Activated T-cell treated with anti-CD3 and anti-CD28 coated beads for 48 hours (primary cell): ENCODE data around the gene BMPR1A.
"Not testable (repeated sequence)": the region's sequence is repeated elsewhere in the genome, so short reads cannot be mapped to it uniquely, and the experiment has no call there.

ENCODE experiments used
- DNase-seq: peaks from one replicate; pipeline ENCODE4 v3.0.0-alpha.2; 2020; ENCODE audit warnings: low read depth

BMPR1A gene

DNA sequence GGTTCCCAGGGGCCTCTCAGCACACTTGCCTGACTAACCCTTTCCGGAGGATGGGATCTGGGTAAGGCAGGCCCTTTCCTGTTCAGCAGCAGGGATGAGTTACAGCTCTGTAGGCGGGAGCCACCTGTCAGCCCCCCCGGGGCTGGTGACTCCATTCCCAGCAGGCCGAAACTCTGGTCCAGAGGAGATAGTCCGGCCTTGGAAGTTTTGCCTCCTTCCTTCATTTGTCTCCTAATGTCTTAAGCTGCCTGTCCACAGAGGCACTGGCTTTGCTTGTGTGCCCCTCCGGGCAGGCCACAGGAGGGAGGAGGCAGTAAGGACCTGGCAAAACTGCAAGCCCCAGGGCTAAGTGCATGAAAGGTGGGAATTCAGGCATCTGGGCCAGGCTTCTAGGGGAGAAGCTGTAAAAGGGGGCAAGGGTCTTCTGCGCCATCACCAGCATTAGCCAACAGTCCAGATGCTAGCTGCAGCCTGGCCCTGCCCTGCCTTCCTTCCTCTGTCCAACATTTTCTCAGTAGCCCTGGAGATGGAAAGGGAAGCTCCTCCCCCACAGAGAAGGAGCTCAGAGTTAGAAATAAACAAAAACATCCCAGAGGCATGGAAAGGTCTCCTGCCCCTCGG, 213.1 kb downstream of the BMPR1A start:
- DNase-seq: no peak

DNA sequence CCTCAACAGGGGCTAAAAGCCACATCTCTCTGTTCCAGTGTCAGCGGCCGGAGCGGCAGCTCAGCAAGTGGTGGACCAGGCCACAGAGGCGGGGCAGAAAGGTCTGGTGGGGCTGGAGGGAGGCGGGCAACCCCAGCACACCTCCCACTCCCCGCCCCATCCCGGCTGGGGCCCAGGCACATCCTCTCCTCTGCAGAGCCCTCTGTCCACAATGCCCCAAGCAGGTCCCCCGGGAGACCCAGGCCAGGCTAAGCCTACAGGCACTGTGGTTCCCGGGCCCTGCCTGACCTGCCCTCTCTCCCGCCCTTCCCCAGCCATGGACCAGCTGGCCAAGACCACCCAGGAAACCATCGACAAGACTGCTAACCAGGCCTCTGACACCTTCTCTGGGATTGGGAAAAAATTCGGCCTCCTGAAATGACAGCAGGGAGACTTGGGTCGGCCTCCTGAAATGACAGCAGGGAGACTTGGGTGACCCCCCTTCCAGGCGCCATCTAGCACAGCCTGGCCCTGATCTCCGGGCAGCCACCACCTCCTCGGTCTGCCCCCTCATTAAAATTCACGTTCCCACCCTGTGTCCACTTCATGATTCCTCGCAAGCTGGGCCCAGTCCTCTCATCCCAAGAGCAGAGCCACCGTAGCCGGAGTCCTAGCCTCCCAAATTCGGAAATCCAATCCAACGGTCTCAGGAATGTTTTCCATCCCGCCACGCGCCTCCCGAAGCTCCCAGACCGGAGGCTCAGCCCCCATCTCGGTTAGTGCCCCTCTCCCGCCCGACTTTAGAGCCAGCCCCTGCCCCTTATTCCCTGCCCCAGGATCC, 214.0 kb downstream of the BMPR1A start:
- no peak for DNase-seq

DNA sequence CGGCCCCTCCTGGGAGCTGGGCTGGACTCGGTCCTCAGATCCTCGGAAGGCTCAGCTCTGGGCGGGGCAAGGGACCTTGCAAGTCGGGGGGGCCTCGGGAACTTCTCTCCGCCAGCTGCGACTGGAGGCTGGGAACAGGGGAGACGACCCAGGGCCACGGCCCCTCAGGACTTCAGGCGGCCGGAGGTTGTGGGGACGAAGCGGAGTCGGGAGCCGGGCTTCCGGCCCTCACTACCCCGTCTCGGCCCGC, 214.5 kb downstream of the BMPR1A start:
- no peak for DNase-seq

DNA sequence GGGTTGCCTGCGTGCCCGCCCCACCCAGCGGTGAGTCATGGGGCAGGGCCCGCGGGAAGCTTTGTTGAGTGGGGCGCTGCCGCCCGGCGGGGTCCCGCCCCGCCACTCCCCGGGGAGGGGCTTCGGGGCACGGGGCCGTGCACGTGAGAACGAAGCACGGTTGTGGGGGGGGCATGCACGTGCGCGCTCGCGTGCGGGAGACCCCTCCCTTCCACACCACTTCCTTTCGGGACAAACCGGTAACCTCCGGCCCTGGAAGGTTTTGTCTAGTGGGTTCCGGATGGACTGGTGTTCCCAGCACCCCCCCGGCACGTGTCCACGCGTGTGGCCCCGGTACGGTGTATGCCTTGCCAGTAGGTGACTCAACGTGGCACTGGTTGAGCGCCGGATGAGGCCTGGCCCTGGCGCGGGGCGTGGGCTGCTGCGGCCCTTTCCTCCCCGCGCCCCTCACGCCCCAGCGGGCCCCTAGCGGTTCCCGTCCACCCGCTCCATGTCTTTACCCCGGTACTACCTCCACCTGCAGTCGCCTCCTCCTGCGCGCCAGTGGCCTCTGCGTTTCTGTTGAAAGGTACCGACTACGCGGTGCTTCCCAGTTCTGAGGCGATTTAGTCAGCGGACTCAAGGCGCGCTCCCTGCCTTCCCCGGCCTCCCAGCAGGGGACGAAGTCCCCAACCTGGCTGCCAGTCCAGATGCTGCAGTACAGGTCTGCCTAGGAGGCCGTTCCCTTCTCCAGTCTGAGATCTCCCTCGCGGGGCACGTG, 215.0 kb downstream of the BMPR1A start:
- peak; percentile 83 for DNase-seq

DNA sequence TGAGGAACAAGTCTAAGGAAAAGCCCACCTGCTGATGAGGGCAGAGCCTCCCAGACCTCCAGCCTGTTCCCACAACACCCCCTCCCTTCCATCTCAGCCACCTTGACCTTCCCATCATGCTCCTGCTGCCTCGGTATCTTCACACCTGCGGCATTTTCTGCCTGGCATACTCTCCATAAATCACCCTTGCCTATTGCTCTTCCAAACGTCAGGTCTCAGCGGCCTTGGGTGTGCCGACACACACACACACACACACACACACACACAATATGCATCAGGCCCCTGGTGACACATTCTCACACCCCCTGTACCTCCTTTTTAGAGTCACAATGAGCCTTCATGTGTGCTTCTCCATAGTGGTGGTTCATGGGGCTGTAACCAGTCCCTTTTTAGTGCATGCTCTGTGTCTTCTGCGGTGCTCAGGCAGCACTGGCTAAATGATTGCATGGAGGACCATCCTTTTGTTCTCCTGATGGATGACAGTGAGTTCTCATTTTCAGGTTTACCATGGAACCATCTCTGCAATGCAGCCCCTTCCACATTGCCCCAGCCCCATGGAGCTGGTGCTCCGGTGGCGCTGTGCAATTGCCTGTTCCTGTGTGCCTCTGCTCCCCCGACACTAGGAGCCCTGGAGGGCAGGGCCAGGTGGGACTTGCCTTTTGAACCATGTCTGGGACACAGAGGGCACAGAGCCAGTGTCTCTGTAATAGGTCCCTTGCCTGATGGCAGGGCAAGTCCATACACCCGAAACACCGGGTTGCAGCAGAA, 216.4 kb downstream of the BMPR1A start:
- DNase-seq: no peak

DNA sequence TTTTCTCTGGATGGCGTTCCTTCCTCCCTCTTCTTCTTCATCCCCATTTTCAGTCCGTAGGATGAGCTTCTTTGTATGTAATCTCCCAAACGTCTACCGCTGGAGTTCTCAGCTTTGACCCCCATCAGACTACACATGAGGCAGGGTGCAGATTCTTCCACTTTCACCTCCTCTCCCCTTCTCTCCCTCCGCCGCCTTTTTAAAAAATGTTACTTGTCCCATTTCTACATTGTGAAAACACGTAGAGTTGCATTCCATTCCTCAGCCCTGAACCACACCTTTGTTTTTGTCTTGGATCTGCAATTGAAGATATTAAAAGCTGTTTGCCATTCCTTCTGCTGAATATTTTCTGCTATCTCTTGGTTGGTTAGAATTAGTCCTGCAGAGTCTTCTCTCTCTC, 218.1 kb downstream of the BMPR1A start:
- no peak for DNase-seq

DNA sequence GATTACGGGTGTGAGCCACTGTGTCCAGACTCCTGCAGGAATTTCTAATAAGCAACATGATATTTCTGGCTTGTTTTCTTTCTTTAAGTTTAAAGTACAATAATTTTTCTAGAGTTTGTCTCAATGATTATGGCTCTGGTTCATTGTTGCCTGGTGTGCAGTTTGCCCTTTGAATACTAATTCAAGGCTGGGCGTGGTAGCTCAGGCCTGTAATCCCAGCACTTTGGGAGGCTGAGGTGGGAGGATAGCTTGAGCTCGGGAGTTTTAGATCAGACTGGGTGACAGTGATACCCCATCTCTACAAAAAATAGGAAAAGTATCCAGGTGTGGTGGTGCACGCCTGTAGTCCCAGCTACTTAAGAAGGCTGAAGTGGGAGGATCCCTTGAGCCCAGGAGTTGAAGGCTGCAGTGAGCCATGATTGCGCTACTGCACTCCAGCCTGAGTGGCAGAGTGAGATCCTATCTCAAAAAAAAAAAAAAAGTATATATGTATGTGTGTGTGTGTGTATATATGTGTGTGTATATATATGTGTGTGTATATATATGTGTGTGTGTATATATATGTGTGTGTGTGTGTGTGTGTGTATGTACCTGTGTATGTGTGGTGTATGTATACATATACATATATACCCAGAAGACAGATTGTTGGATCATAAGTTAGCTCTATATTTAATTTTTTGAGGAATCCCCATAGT, 220.1 kb downstream of the BMPR1A start:
- DNase-seq: no peak

DNA sequence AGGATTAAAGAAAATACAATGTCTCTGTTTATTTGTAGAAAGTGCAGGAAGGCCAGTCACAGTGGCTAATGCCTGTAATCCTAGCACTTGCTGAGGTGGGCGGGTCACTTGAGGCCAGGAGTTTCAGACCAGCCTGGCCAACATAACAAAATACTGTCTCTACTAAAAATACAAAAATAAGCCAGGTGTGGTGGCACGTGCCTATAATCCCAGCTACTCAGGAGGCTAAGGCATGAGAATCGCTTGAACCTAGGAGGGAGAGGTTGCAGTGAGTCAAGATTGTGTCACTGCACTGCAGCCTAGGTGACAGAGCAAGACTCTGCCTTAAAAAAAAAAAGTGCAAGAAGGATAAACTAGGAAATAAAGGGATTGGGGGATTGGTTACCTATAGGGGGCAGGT, 222.0 kb downstream of the BMPR1A start:
- not testable (repeated sequence) for DNase-seq

DNA sequence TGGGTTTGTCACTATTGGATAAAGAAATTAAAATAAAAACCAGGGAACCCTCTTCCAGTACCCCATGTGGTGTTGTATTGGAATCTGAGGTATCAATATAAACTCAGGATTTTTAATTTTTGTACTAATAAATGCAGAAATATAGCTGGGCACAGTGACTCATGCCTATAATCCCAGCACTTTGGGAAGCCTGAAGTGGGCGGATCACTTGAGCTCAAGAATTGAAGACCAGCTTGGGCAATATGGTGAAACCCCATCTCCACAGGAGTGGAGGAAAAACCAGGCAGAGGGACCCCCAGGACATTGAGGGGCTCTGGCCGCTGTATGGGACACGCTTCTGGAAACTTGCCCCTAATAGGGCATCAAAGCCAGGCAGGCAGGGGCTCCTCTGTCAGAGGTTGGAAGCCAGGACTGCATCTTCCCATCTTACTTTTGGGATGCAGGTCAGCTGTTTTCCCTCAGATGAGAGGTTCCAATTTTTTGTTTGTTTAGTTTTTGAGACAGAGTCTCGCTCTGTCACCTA, 222.9 kb downstream of the BMPR1A start:
- no peak for DNase-seq

DNA sequence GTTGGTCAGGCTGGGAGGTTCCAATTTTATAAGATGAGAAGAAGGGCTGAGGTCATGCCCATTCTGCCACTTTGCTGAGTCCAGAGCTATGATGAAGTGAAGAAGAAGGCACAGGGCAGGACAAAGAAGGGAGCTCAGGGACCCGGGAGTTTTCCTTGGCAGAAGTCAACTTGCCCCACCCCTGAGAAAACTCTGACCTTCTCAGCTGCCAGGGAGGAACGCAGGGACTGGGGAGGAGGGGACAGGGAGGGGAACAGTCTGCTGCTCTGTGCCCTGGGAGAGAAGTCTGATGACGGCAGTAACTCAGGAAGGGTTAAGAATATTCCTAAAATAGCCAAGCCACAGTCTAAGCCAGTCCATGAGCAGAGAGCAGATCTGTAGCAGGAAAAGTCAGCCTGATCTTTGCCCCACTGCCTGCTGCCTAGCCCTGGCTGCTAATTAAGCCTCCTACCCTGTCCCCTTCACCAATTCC, 223.6 kb downstream of the BMPR1A start:
- DNase-seq: no peak

DNA sequence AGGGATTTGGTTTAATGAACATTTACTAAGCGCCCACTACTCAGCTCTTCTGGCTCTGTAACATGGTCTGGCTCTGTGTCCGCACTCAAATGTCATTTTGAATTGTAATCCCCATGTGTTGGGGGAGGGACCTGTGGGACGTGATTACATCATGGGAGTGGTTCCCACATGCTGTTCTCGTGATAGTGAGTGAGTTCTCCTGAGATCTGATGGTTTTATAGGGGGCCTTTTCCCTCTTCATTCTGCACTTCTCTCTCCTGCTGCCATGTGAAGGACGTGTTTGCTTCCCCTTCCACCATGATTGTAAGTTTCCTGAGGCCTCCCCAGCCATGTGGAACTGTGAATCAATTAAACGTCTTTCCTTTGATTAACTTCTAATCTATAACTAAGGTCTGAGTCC, 224.6 kb downstream of the BMPR1A start:
- DNase-seq: not testable (repeated sequence)

DNA sequence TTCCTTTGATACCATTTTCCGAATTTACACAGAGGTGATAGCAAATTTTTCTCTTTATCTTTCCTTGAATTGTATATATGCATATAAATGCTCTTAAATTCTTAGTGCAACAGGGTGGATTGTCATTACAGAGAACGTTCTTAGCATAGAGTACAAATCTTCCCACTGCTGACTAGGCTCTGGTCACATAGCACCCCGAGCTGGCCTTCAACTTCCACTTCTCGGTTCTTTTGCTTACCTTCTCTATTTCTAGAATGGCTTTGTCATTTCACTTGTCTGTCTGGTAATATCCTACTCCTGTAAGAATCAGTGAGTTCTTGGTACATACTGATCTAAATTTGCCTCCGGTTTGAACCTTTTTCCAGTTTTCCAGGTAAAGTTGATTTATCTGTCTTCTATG, 225.3 kb downstream of the BMPR1A start:
- no peak for DNase-seq
